Ovary (tissue), 9 donors: Measurements from ENCODE around the gene NUP62. TPM values are rescaled to one million over a fixed set of nuclear protein-coding genes. Genes with fewer than 3 reads are reported as not detected.
A peak's percentile ranks its signal among the peaks of the same experiment; 100 is the strongest.

Source experiments
- DNase-seq, 5 donors: peaks; one replicate each; pipeline ENCODE4 v3.0.0-alpha.2; 2019 to 2020
- H3K27ac ChIP-seq, 2 donors: fragments of 200-600 bp; one replicate each; pipeline versions ENCODE4 v1.5.1 to v1.8.0; 2019 to 2022
- H3K27me3 ChIP-seq: fragments of 200-600 bp; one replicate; pipeline ENCODE4 v1.8.0; 2022
- H3K36me3 ChIP-seq: fragments of 200-600 bp; sonication (generic); one replicate; pipeline ENCODE4 v1.5.1; 2019
- H3K4me1 ChIP-seq: one replicate; pipeline ENCODE4 v1.8.1; 2013; ENCODE audit warnings: mild to moderate bottlenecking, moderate library complexity; ENCODE audit not compliant: insufficient read depth
- H3K4me3 ChIP-seq: fragments of 200-600 bp; sonication (generic); one replicate; pipeline ENCODE4 v1.5.1; 2017
- H3K9me3 ChIP-seq, 2 donors: fragments of 200-600 bp in 1 of 2; sonication (generic) in 1 of 2; one replicate each; pipeline versions ENCODE4 v1.5.1 to v1.8.1; 2013 to 2019; ENCODE audit warnings: mild to moderate bottlenecking in 1 of 2, moderate library complexity in 1 of 2
- CTCF ChIP-seq, 3 donors: fragments of 450-650 bp in 2 of 3; fragments of 200-600 bp in 1 of 3; IDR thresholded peaks; one replicate each; pipeline versions ENCODE4 v1.5.1 to v1.8.0; 2016 to 2022; ENCODE audit warnings: antibody characterized with exemption in 3 of 3, mild to moderate bottlenecking in 1 of 3
- EP300 ChIP-seq: sonication (generic); formaldehyde crosslinking; IDR thresholded peaks from one replicate; pipeline ENCODE4 v1.6.1; 2017; ENCODE audit warnings: antibody characterized with exemption
- POLR2A ChIP-seq: fragments of 450-650 bp; IDR thresholded peaks from one replicate; pipeline ENCODE4 v1.6.1; 2017; ENCODE audit warnings: antibody characterized with exemption, mild to moderate bottlenecking, moderate library complexity
- WGBS, 3 donors: extraction: QIAGEN DNeasy Blood & Tissue Kit in 1 of 3; methylation state at CpG; one replicate each; pipeline versions ENCODE4 v1.1.5 to v1.1.7; 2013 to 2017; 5-methylcytosine and 5-hydroxymethylcytosine counted together
- intact Hi-C, 4 donors: fragments of 100-400 bp; cut with DNase I; formaldehyde crosslinking; loops; one replicate each; pipeline versions ENCODE4 v1.11.0 to v1.15.1; 2022 to 2023
- polyA plus RNA-seq, 2 donors: library from polyadenylated mRNA; stranded (reverse); fragments of 200-250 nt in 1 of 2; fragments of 350-450 nt in 1 of 2; fragmentation: Illumina TruSeq in 1 of 2; extraction: RNeasy Lipid Tissue Mini Kit (QIAGEN cat#74804) in 1 of 2; gene quantifications; one replicate each; pipeline ENCODE4 v1.2.3, GENCODE V29; 2013 to 2014
- total RNA-seq, 7 donors: library from RNA; depleted of rRNA in 2 of 7; stranded (reverse); fragments of >200 nt in 2 of 7; fragmentation: NEBNext Ultra II Directional in 3 of 7; extraction: Animal tissue kit (Norgen Biotek cat#: 25700) in 3 of 7; gene quantifications; one replicate each; pipeline versions ENCODE4 v1.1.0 to v1.2.4, GENCODE V29; 2016 to 2023
- donor health status: DM: no; HTN: no; CAD: no; lungs with moderate emphysema.
- donor health status: DM: no; HTN: no; CAD: no.
- donor health status: Bipolar disorder and iron deficiency.
- donor health status: DM: yes; HTN: yes; CAD: no.
- donor health status: DM: no; HTN: no; CAD: no.
- donor health status: DM: yes; HTN: yes; CAD: no.

Gene NUP62
- total and polyA plus RNA-seq, 9 donors, result 18.7 to 47.7 (median 37.1) TPM

GRCh38 chr19:49939721-49940481 is 10.6 kb upstream of the NUP62 start:
- no peaks in the 10 kb centered on the region for H3K27me3 ChIP-seq
- intact Hi-C loops, result loop anchor here in 2 of 4 donors (2.0 to 5.0 kb wide), 2 partner anchors 39 to 42 kb away; no protein-coding TSS in a partner anchor
- peak overlapping the region in 1 of 2 donors; percentile 51 for H3K27ac ChIP-seq
- no peak for TF ChIP-seq POLR2A
- TF ChIP-seq CTCF (IDR thresholded peaks at IDR 0.05), result no peak
- no peak for TF ChIP-seq EP300
- H3K4me1 ChIP-seq, result peaks cover 11% of the 10 kb centered on the region
- H3K9me3 ChIP-seq, result no peaks in the 10 kb centered on the region
- no peak for DNase-seq
- WGBS, 3 donors, result 78 to 86% (median 81%) methylated on average over 7 of the region's 7 CpGs
- H3K4me3 ChIP-seq, result no peak overlapping the region
- no peaks in the 10 kb centered on the region for H3K36me3 ChIP-seq

DNA sequence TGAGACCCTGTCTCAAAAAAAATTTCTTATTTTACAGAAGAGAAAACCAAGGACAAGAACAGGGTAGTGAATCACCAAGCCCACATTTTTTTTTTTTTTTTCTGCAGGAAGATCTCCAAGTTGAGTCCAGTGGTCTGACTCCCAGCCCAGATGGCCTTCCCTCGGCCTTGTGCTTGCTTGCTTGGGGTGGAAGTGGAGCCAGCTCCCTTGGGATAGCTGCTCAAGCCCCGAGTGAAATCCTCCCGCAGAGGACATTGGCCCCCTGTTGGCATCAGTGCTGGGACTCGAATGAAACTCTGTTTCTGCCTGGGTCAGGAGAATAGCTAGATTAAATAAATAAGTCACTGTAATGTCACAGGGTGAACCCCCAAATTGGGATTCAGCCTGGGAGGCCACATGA is 9.4 kb upstream of the NUP62 start:
- 1 to 17% (median 8%) methylated on average over 4 of the region's 4 CpGs for WGBS, 3 donors
- peak overlapping the region in 1 of 2 donors; percentile 31 for H3K27ac ChIP-seq
- H3K4me1 ChIP-seq, result peaks cover 9% of the 10 kb centered on the region
- H3K36me3 ChIP-seq, result no peaks in the 10 kb centered on the region
- H3K27me3 ChIP-seq, result no peaks in the 10 kb centered on the region
- no peak overlapping the region for H3K4me3 ChIP-seq
- intact Hi-C loops, result loop anchor here in 2 of 4 donors (2.0 to 5.0 kb wide), 2 partner anchors 40 to 44 kb away; no protein-coding TSS in a partner anchor
- no peak for TF ChIP-seq CTCF (IDR thresholded peaks at IDR 0.05)
- TF ChIP-seq POLR2A, result no peak
- no peak for TF ChIP-seq EP300
- peak in 4 of 5 donors; percentile 54 to 70 (median 66) for DNase-seq
- no peaks in the 10 kb centered on the region for H3K9me3 ChIP-seq

GRCh38 chr19:49937750-49938381 is 8.6 kb upstream of the NUP62 start:
- Histone ChIP-seq H3K36me3 (no peaks in the 10 kb centered on the region), H3K27ac (peak overlapping the region; percentile 31 to 40), H3K4me1 (peaks cover 9% of the 10 kb centered on the region), H3K27me3 (no peaks in the 10 kb centered on the region), H3K4me3 (no peak overlapping the region), H3K9me3 (no peaks in the 10 kb centered on the region)
- TF ChIP-seq EP300 (no peak), CTCF (IDR thresholded peaks at IDR 0.05) (peak; percentile 95 to 98 (median 97)), POLR2A (no peak)
- intact Hi-C loops, result loop anchor here (2.0 to 5.0 kb wide), 5 partner anchors 41 to 47 kb away; no protein-coding TSS in a partner anchor
- peak; percentile 81 to 91 (median 90) for DNase-seq
- 7 to 11% (median 7%) methylated on average over 35 of the region's 35 CpGs for WGBS, 3 donors

GRCh38 chr19:49936549-49936948 is 7.2 kb upstream of the NUP62 start:
- H3K9me3 ChIP-seq, result no peaks in the 10 kb centered on the region
- no peak overlapping the region for H3K27ac ChIP-seq
- H3K4me1 ChIP-seq, result peaks cover 9% of the 10 kb centered on the region
- no peak for DNase-seq
- no peaks in the 10 kb centered on the region for H3K36me3 ChIP-seq
- TF ChIP-seq CTCF (IDR thresholded peaks at IDR 0.05), result no peak
- no peaks in the 10 kb centered on the region for H3K27me3 ChIP-seq
- H3K4me3 ChIP-seq, result no peak overlapping the region
- intact Hi-C loops, result loop anchor here (2.0 to 5.0 kb wide), 4 partner anchors 44 to 48 kb away; no protein-coding TSS in a partner anchor
- 50 to 58% (median 55%) methylated on average over 5 of the region's 5 CpGs for WGBS, 3 donors
